Heart left ventricle (tissue), 13 donors: ENCODE measurements around the gene ADAM19.

Experiments
- CTCF ChIP-seq, 12 donors: fragments of 200-600 bp; sonication (generic) in 4 of 12; IDR thresholded peaks; one replicate each; pipeline versions ENCODE4 v1.5.0 to v1.8.0; 2018 to 2022; ENCODE audit warnings: antibody characterized with exemption in 12 of 12, mild to moderate bottlenecking in 5 of 12
- POLR2A ChIP-seq, 2 donors: fragments of 450-650 bp; IDR thresholded peaks; one replicate each; pipeline ENCODE4 v1.6.1; 2017; ENCODE audit warnings: antibody characterized with exemption in 2 of 2, mild to moderate bottlenecking in 2 of 2, moderate library complexity in 2 of 2
- donor health status: ischemic (EF 13 %, LVEDD 7.1; RV severe dilation, severe dysfunction).
- donor health status: DM: no; HTN: yes; CAD: no.
- donor health status: DM: no; HTN: no; CAD: no.
- donor health status: ischemic (EF 25% LVEDD 6.9; RV normal size, moderate dysfunction).
- donor health status: ischemic (EF 25% LVEDD 5.7; RV mildly dilated, moderate dysfunction).
- donor health status: ischemic (EF 35%, LVEDD 5.7; RV mildly dilated, moderate dysfunction).
- donor health status: nonischemic (EF 11% LVEDD 7.7; RV severe dilation, severe dysfunction).
- donor health status: DM: yes; HTN: yes; CAD: no.
- donor health status: PGD.
- donor health status: ischemic (EF 29% LVEDD 5.4; RV normal size, mild dysfunction).
- donor health status: nonischemic (EF 23%, LVEDD 6.1; RV moderate dilation, normal function).

GRCh38 chr5:157516626-157517325 lies 58.8 kb downstream of the ADAM19 start:
- no peak for TF ChIP-seq CTCF (IDR thresholded peaks at IDR 0.05)
- TF ChIP-seq POLR2A (IDR thresholded peaks at IDR 0.05): no peak
